GM19324 (cell line): Measurements from ENCODE around the gene NNAT.
"Not testable (repeated sequence)": the region's sequence is repeated elsewhere in the genome, so short reads cannot be mapped to it uniquely, and the experiment has no call there.

ENCODE experiments used
- ATAC-seq: cut with Tn5 transposase; IDR thresholded peaks from one replicate; pipeline ENCODE4 v1.9.1; 2021; ENCODE audit warnings: mild to moderate bottlenecking, moderate library complexity; ENCODE audit not compliant: unreplicated experiment, low FRiP score

The NNAT gene

GRCh38 chr20:37521061-37521771 is at the start of gene NNAT:
Gene NNAT, plus strand, starts transcription at chr20:37521250. Its CDS starts 82 bp downstream, at chr20:37521332.
- no peak for ATAC-seq

- no peak for ATAC-seq
Observed at GRCh38 chr20:37471741-37472235, 49.3 kb upstream of the NNAT start.

- ATAC-seq: not testable (repeated sequence)
Observed at GRCh38 chr20:37472435-37472834, 48.6 kb upstream of the NNAT start.

GRCh38 chr20:37473249-37474000 is 47.6 kb upstream of the NNAT start:
- no peak for ATAC-seq

GRCh38 chr20:37474386-37474785 is 46.7 kb upstream of the NNAT start:
- no peak for ATAC-seq

GRCh38 chr20:37475252-37475651 is 45.8 kb upstream of the NNAT start:
- no peak for ATAC-seq

- ATAC-seq: no peak
Observed at GRCh38 chr20:37477041-37477440, 44.0 kb upstream of the NNAT start.

GRCh38 chr20:37479266-37479665 is 41.8 kb upstream of the NNAT start:
- no peak for ATAC-seq

- no peak for ATAC-seq
Observed at GRCh38 chr20:37479925-37480691, 40.9 kb upstream of the NNAT start.

- ATAC-seq: no peak
Observed at GRCh38 chr20:37480919-37481318, 40.1 kb upstream of the NNAT start.

GRCh38 chr20:37481610-37482009 is 39.4 kb upstream of the NNAT start:
- ATAC-seq: no peak

GRCh38 chr20:37484331-37484730 is 36.7 kb upstream of the NNAT start:
- no peak for ATAC-seq

- ATAC-seq: not testable (repeated sequence)
Observed at GRCh38 chr20:37486209-37486608, 34.8 kb upstream of the NNAT start.

GRCh38 chr20:37490663-37491350 is 30.2 kb upstream of the NNAT start:
- ATAC-seq: no peak

GRCh38 chr20:37492096-37492625 is 28.9 kb upstream of the NNAT start:
- ATAC-seq: no peak

- ATAC-seq: no peak
Observed at GRCh38 chr20:37492945-37493344, 28.1 kb upstream of the NNAT start.

- ATAC-seq: no peak
Observed at GRCh38 chr20:37494301-37494700, 26.7 kb upstream of the NNAT start.

- ATAC-seq: no peak
Observed at GRCh38 chr20:37494796-37495195, 26.3 kb upstream of the NNAT start.

- no peak for ATAC-seq
Observed at GRCh38 chr20:37498066-37498665, 22.9 kb upstream of the NNAT start.

- ATAC-seq: no peak
Observed at GRCh38 chr20:37500311-37500710, 20.7 kb upstream of the NNAT start.
